GM23248 (cell line): ENCODE data around the gene STIM1.

Experiments
- EZH2 ChIP-seq: fragments of 200-600 bp; sonication (generic); IDR thresholded peaks from 2 replicates; pipeline ENCODE4 v1.6.1; 2018; ENCODE audit warnings: antibody characterized with exemption, mild to moderate bottlenecking; ENCODE audit not compliant: insufficient read depth, poor library complexity, severe bottlenecking
- EZH2phosphoT487 ChIP-seq: fragments of 200-600 bp; sonication (generic); IDR thresholded peaks from 2 replicates; pipeline ENCODE4 v1.6.1; 2018; ENCODE audit warnings: antibody characterized with exemption, moderate library complexity, mild to moderate bottlenecking, low read depth; ENCODE audit not compliant: insufficient read depth

DNA sequence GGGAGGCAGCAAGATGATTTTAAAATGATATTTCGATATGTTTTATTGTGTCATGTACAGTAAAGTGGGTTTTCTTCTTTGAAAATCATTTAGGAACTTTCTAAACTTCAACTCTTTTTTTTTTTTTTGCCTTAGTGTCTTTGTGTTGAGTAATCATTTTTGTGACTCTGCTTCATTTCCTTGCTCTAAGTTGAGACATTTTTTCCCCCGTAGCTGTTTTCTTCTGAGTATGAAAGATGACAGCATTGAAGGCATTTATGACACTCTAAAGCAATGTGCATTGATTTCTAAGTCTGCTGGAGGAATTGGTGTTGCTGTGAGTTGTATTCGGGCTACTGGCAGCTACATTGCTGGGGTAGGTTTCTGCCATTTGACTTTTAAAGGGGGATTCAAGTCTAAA lies 262.6 kb downstream of the STIM1 start:
- no peak for TF ChIP-seq EZH2phosphoT487
- TF ChIP-seq EZH2 = no peak
